ENCODE measurements around the gene TES. TPM values are rescaled to one million over a fixed set of nuclear protein-coding genes. Genes with fewer than 3 reads are reported as not detected.

The TES gene
- polyA plus RNA-seq, 1 donor from 2014 or later: 38.0 TPM

DNA sequence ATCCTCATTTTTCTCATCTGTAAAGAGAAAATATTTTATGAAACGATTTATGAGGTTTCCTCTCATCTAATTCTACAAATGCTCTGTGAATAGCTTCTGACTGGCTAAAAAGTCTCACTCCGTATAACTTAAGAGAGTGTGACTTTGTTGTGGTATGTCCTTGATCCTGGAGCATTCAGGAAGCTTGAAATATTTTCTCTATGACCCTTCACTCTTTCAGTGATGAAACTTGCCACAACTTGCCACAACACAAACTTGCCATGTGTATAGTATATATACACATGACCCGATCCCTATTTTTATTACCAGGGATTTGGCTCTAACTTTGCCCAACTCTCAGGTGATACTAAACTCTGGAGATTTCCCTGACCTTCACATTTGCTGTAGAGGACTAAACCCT lies 74.1 kb downstream of the TES start:
- no peak overlapping the region for H3K4me3 ChIP-seq (ENCODE audit: low read length)
- no peaks in the 10 kb centered on the region for H3K9me3 ChIP-seq (ENCODE audit: low read length)
- H3K79me2 ChIP-seq (replicated peaks; ENCODE audit: insufficient read depth, low read length): no peaks in the 10 kb centered on the region
- TF ChIP-seq RAD21 (conservative IDR thresholded peaks at IDR 0.05) (no peak), TAF1 (IDR thresholded peaks at IDR 0.05; ENCODE audit: low read depth) (no peak), SMC3 (conservative IDR thresholded peaks at IDR 0.05; ENCODE audit: poor library complexity) (no peak), POLR2AphosphoS5 (IDR thresholded peaks at IDR 0.05) (no peak), EZH2 (IDR thresholded peaks at IDR 0.05; ENCODE audit: borderline replicate concordance, insufficient read depth, low read length, poor library complexity, severe bottlenecking) (no peak), MXI1 (conservative IDR thresholded peaks at IDR 0.05; ENCODE audit: poor library complexity, severe bottlenecking) (no peak), EP300 (conservative IDR thresholded peaks at IDR 0.05; ENCODE audit: poor library complexity, severe bottlenecking) (no peak), CTCF (IDR thresholded peaks at IDR 0.05; ENCODE audit: poor library complexity, severe bottlenecking) (no peak)
- TF ChIP-seq, protein P1, sequence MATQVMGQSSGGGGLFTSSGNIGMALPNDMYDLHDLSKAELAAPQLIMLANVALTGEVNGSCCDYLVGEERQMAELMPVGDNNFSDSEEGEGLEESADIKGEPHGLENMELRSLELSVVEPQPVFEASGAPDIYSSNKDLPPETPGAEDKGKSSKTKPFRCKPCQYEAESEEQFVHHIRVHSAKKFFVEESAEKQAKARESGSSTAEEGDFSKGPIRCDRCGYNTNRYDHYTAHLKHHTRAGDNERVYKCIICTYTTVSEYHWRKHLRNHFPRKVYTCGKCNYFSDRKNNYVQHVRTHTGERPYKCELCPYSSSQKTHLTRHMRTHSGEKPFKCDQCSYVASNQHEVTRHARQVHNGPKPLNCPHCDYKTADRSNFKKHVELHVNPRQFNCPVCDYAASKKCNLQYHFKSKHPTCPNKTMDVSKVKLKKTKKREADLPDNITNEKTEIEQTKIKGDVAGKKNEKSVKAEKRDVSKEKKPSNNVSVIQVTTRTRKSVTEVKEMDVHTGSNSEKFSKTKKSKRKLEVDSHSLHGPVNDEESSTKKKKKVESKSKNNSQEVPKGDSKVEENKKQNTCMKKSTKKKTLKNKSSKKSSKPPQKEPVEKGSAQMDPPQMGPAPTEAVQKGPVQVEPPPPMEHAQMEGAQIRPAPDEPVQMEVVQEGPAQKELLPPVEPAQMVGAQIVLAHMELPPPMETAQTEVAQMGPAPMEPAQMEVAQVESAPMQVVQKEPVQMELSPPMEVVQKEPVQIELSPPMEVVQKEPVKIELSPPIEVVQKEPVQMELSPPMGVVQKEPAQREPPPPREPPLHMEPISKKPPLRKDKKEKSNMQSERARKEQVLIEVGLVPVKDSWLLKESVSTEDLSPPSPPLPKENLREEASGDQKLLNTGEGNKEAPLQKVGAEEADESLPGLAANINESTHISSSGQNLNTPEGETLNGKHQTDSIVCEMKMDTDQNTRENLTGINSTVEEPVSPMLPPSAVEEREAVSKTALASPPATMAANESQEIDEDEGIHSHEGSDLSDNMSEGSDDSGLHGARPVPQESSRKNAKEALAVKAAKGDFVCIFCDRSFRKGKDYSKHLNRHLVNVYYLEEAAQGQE (IDR thresholded peaks at IDR 0.05; ENCODE audit: borderline replicate concordance): no peak
- H3K9ac ChIP-seq (ENCODE audit: low read length): no peak overlapping the region
- no peak overlapping the region for H2AFZ ChIP-seq (ENCODE audit: low read depth, low read length)
- no peaks in the 10 kb centered on the region for H3F3A ChIP-seq (ENCODE audit: insufficient read depth, low read length, poor library complexity, severe bottlenecking)
- no peaks in the 10 kb centered on the region for H3K36me3 ChIP-seq (ENCODE audit: insufficient read depth, low read length)
- H3K4me2 ChIP-seq (ENCODE audit: low read length): no peak overlapping the region
- no peaks in the 10 kb centered on the region for H3K27me3 ChIP-seq (ENCODE audit: insufficient read depth, low read depth, low read length)
- no peaks in the 10 kb centered on the region for H4K20me1 ChIP-seq (ENCODE audit: insufficient read depth)
- H3K27ac ChIP-seq (ENCODE audit: low read length): no peak overlapping the region
- H3K9me2 ChIP-seq (ENCODE audit: insufficient read depth, low read length): no peaks in the 10 kb centered on the region

DNA sequence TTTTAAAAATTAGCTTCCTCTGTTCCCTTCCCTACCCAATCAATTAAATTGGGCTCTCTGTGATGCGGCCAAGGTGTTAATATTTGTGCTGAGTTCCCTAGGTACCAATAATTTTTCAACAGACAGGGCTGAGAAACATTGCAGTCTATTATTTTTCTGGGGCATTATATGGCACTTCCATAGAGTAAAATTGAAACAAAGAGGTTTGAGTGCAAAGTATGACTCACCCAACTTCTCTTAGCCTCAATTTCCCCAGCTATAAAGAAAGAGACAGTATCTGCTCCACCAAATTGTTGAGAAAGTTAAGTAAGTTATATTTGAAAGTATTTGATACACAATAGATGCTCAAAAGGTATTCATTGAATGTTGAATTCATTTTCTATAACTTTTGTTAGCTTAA lies 74.9 kb downstream of the TES start:
- Histone ChIP-seq H3K9ac (ENCODE audit: low read length) (no peak overlapping the region), H4K20me1 (ENCODE audit: insufficient read depth) (no peaks in the 10 kb centered on the region), H2AFZ (ENCODE audit: low read depth, low read length) (no peak overlapping the region), H3F3A (ENCODE audit: insufficient read depth, low read length, poor library complexity, severe bottlenecking) (no peaks in the 10 kb centered on the region), H3K27me3 (ENCODE audit: insufficient read depth, low read depth, low read length) (no peaks in the 10 kb centered on the region), H3K9me3 (ENCODE audit: low read length) (no peaks in the 10 kb centered on the region), H3K4me3 (ENCODE audit: low read length) (no peak overlapping the region), H3K27ac (ENCODE audit: low read length) (no peak overlapping the region), H3K4me2 (ENCODE audit: low read length) (no peak overlapping the region), H3K36me3 (ENCODE audit: insufficient read depth, low read length) (no peaks in the 10 kb centered on the region), H3K79me2 (replicated peaks; ENCODE audit: insufficient read depth, low read length) (no peaks in the 10 kb centered on the region), H3K9me2 (ENCODE audit: insufficient read depth, low read length) (no peaks in the 10 kb centered on the region)
- TF ChIP-seq SMC3 (conservative IDR thresholded peaks at IDR 0.05; ENCODE audit: poor library complexity): no peak
- TF ChIP-seq EZH2 (IDR thresholded peaks at IDR 0.05; ENCODE audit: borderline replicate concordance, insufficient read depth, low read length, poor library complexity, severe bottlenecking): no peak
- no peak for TF ChIP-seq CTCF (IDR thresholded peaks at IDR 0.05; ENCODE audit: poor library complexity, severe bottlenecking)
- TF ChIP-seq, protein P1 (IDR thresholded peaks at IDR 0.05; ENCODE audit: borderline replicate concordance): no peak
- no peak for TF ChIP-seq POLR2AphosphoS5 (IDR thresholded peaks at IDR 0.05)

Measured in neural cell (in vitro differentiated cells).